ENCODE data around the gene PSD2.

DNA sequence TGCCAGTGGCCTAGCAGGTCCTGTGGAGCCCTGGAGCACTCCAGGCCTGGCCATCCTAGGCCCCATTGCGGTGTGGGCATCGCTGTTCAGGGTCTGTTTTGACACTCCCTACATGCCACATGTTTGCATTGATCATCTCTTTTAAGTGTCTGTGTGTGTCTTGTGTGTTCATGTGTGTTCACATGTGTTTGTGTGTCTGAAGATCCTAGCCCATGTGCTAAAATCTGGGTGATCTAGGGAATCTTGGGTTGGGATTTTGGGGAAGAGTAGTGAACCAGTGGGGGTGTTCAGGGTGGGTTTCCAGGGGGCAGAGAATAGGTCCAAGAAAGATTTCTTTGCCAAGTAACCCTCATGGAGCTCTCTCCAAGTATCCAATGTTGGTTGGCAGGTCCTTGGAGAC lies 8.4 kb downstream of the PSD2 start:
- TF ChIP-seq, protein P1, sequence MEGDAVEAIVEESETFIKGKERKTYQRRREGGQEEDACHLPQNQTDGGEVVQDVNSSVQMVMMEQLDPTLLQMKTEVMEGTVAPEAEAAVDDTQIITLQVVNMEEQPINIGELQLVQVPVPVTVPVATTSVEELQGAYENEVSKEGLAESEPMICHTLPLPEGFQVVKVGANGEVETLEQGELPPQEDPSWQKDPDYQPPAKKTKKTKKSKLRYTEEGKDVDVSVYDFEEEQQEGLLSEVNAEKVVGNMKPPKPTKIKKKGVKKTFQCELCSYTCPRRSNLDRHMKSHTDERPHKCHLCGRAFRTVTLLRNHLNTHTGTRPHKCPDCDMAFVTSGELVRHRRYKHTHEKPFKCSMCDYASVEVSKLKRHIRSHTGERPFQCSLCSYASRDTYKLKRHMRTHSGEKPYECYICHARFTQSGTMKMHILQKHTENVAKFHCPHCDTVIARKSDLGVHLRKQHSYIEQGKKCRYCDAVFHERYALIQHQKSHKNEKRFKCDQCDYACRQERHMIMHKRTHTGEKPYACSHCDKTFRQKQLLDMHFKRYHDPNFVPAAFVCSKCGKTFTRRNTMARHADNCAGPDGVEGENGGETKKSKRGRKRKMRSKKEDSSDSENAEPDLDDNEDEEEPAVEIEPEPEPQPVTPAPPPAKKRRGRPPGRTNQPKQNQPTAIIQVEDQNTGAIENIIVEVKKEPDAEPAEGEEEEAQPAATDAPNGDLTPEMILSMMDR (conservative IDR thresholded peaks at IDR 0.05; ENCODE audit: low read depth, low read length) = no peak
- TF ChIP-seq EZH2 (IDR thresholded peaks at IDR 0.05; ENCODE audit: low read length, unreplicated experiment) (no peak), EZH2phosphoT487 (IDR thresholded peaks at IDR 0.05; ENCODE audit: borderline replicate concordance, low read length) (no peak)
